Nephron progenitor cell (in vitro differentiated cells): ENCODE data around the gene NPTXR.

Source experiments
- DNase-seq: peaks from one replicate; pipeline ENCODE4 v3.0.0; 2021
- H3K27ac Mint-ChIP-seq: 2 replicates; pipeline ENCODE4 v1.8.0; 2021; ENCODE audit warnings: mild to moderate bottlenecking, moderate library complexity, mixed read lengths
- H3K27me3 Mint-ChIP-seq: 2 replicates; pipeline ENCODE4 v1.8.0; 2021; ENCODE audit warnings: mild to moderate bottlenecking, low read depth, mixed read lengths; ENCODE audit not compliant: poor library complexity
- H3K36me3 Mint-ChIP-seq: 2 replicates; pipeline ENCODE4 v1.8.0; 2021; ENCODE audit warnings: low read depth, mixed read lengths
- H3K4me1 Mint-ChIP-seq: 2 replicates; pipeline ENCODE4 v1.8.0; 2021; ENCODE audit warnings: mixed read lengths
- H3K4me3 Mint-ChIP-seq: 2 replicates; pipeline ENCODE4 v1.8.0; 2021; ENCODE audit warnings: mild to moderate bottlenecking, moderate library complexity, mixed read lengths
- H3K9me3 Mint-ChIP-seq: 2 replicates; pipeline ENCODE4 v1.8.0; 2021; ENCODE audit warnings: mild to moderate bottlenecking, moderate library complexity, mixed read lengths
- TF ChIP-seq, protein P1 (sequence below): fragments of 200-600 bp; sonication (generic); IDR thresholded peaks from 2 replicates; pipeline ENCODE4 v1.5.0; 2021; ENCODE audit warnings: antibody characterized with exemption

NPTXR gene

DNA sequence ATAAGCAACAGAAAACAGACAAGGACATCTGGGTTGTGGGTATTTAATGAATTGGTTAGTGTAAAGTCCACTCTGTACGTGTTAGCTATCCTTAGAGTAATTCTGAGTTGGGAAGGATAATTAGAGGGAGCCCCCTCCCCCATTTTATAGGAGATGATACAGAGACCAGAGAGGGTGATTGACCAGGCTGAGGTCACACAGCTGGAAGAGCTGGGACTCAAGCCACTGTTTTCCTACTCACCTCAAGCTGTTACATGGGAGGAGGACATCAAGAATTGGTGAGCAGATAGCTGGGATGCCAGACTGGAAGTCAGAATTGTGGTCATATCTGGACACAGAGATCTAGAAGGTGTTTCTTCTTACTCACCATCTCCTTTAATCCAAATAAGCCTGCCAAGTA is 8.7 kb upstream of the NPTXR start:
- Mint-ChIP-seq H3K27ac (no peak overlapping the region), H3K27me3 (peaks cover 53% of the 10 kb centered on the region), H3K9me3 (no peaks in the 10 kb centered on the region), H3K4me1 (peaks cover 10% of the 10 kb centered on the region), H3K36me3 (no peaks in the 10 kb centered on the region), H3K4me3 (no peak overlapping the region)
- DNase-seq = no peak
- TF ChIP-seq, protein P1, sequence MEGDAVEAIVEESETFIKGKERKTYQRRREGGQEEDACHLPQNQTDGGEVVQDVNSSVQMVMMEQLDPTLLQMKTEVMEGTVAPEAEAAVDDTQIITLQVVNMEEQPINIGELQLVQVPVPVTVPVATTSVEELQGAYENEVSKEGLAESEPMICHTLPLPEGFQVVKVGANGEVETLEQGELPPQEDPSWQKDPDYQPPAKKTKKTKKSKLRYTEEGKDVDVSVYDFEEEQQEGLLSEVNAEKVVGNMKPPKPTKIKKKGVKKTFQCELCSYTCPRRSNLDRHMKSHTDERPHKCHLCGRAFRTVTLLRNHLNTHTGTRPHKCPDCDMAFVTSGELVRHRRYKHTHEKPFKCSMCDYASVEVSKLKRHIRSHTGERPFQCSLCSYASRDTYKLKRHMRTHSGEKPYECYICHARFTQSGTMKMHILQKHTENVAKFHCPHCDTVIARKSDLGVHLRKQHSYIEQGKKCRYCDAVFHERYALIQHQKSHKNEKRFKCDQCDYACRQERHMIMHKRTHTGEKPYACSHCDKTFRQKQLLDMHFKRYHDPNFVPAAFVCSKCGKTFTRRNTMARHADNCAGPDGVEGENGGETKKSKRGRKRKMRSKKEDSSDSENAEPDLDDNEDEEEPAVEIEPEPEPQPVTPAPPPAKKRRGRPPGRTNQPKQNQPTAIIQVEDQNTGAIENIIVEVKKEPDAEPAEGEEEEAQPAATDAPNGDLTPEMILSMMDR = no peak

DNA sequence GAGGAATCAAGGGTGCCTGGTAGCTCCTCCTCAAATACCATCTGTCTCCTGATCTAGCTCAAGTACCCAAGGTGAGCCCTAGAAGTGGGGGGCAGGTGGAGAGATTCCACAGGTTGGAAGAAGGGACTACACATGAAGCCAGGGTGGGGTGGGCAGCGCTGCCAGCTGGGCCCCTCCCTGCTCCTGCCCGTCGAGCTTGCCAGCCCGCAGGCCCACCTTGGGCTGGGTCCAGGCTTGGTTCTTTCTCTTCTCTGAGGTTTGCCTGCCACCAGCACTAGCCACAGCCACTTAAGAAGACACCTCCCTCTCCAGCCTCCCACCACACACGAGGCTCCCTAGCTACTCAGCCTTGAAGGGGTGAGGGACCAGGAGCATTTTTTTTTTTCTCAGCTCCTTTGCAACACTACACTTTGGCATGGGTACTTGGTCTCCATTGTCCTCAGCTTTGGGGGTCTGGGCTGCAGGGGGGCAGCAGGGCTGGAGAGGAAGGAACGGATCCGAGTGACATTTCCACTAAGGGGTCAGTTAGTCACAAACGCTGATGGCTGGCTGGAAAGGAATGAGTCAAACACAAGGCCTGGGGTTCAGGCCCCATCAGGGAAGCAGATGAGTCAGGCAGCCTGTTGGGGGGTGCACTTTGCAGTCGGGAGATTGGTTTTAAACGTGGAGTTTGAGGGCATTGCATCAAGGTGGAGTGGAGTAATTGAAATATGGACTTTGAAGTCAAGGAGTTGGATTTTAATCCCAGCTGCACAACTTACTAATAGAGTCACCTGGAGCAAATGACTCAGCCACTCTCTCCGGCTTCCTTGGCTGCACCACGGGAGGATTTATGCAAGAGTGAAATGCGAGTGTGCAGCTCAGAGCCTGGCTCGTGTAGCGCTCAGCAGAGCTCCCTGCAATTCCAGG is 7.4 kb upstream of the NPTXR start:
- H3K27me3 Mint-ChIP-seq = peaks cover 62% of the 10 kb centered on the region
- no peaks in the 10 kb centered on the region for H3K36me3 Mint-ChIP-seq
- no peak for DNase-seq
- no peak overlapping the region for H3K4me3 Mint-ChIP-seq
- TF ChIP-seq, protein P1 = no peak
- H3K4me1 Mint-ChIP-seq = peaks cover 14% of the 10 kb centered on the region
- no peak overlapping the region for H3K27ac Mint-ChIP-seq
- no peaks in the 10 kb centered on the region for H3K9me3 Mint-ChIP-seq

DNA sequence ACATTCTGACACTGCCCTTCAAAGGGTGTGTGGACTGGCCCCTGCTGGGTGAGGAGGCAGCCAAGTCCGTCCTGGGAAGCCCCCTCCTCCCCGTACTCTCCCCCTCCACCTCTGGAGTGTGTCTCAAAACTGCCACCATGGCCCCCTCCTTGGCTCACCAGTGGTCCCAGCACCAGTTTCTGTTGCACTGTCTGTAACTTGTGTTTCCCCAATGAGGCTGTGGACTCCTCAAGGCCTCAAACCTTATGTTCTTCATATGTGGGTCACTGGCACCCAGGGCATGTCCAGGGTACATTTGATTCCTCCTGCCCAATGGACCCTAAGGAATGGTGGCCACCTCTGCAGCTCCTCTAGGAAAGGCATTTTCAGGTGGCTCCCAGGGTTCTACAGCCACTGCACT is 6.6 kb upstream of the NPTXR start:
- H3K4me3 Mint-ChIP-seq = no peak overlapping the region
- no peaks in the 10 kb centered on the region for H3K36me3 Mint-ChIP-seq
- H3K27ac Mint-ChIP-seq = no peak overlapping the region
- H3K9me3 Mint-ChIP-seq = no peaks in the 10 kb centered on the region
- H3K27me3 Mint-ChIP-seq = peaks cover 69% of the 10 kb centered on the region
- H3K4me1 Mint-ChIP-seq = peaks cover 15% of the 10 kb centered on the region
- no peak for DNase-seq
- TF ChIP-seq, protein P1 = no peak

DNA sequence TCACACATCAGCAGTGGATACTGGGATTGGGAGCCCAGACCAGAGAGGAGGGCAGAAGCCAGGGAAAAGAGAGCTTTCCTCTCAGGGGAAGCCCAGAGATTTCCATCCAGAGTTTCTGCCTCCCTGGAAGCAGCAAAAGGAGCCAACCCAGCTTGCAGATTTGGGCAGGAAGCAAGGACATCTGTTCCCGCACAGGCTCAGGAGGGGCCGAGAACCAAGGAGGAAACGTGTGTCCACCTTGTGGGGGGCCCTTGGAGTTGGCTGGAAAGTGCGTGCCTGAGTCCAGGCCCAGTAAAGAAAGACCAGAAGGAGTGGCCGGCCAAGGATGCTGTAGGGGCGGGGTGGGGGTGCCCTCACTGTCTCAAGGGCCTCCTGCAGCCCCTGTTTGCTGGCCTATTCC is 6.0 kb upstream of the NPTXR start:
- Mint-ChIP-seq H3K27ac (no peak overlapping the region), H3K36me3 (no peaks in the 10 kb centered on the region), H3K9me3 (no peaks in the 10 kb centered on the region), H3K4me1 (peaks cover 21% of the 10 kb centered on the region), H3K4me3 (no peak overlapping the region), H3K27me3 (peaks cover 75% of the 10 kb centered on the region)
- no peak for DNase-seq
- TF ChIP-seq, protein P1 = no peak

DNA sequence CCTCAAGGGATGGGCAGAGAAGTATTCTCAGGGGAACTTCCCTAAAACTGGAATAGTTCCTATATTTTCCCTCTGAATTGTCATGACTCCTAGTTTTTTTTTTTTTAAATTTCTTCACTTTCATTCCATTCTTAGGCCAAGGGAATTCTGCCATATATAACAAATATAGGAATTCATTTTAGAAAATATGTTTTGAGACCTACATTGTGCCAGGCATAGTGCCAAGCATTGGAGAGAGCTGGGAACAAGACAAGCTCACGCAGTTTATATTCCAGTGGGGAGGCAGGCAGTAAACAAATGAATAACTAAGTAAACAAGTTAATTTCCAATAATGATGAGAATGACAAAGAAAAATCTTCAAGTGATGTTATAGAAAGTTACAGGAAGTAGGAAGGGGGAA is 2.6 kb upstream of the NPTXR start:
- no peak overlapping the region for H3K27ac Mint-ChIP-seq
- DNase-seq = no peak
- H3K4me3 Mint-ChIP-seq = no peak overlapping the region
- TF ChIP-seq, protein P1 = no peak
- H3K9me3 Mint-ChIP-seq = no peaks in the 10 kb centered on the region
- no peaks in the 10 kb centered on the region for H3K36me3 Mint-ChIP-seq
- peaks cover 82% of the 10 kb centered on the region for H3K27me3 Mint-ChIP-seq
- peaks cover 35% of the 10 kb centered on the region for H3K4me1 Mint-ChIP-seq
